ENCODE results near the gene CHST5. TPM values are rescaled to one million over a fixed set of nuclear protein-coding genes. Genes with fewer than 3 reads are reported as not detected.

The CHST5 gene
- total and polyA plus RNA-seq, 2 of the 8 experiments (the other 6 are each of a cell fraction or from before 2014, with no cell fraction given): 0.13 to 0.23 TPM

DNA sequence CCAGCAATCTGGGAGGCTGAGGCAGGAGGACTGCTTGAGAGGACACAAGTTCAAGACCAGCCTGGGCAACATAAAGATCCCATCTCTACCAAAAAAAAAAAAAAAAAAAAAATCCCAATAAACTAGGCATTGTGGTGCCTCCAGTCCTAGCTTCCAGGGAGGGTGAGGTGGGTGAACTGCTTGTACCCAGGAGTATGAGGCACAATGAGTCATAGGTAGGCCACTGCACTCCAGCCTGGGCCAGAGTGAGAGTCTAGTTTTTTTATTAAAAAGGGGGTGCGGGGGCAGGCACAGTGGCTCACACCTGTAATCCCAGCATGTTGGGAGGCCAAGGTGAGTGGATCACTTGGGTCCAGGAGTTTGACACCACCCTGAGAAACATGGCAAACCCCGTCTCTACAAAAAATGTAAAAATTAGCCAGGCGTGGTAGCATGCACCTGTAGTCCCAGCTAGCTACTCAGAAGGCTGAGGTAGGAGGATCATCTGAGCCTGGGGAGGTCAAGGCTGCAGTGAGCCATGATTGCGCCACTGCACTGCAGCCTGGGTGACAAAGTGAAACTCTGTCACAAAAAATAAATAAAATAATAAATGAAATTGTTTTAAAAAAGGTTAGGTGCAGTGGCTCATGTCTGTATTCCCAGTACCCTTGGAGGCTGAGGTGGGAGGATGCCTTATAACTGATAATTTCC is 32.8 kb downstream of the CHST5 start:
- FAIRE-seq (no peak), DNase-seq (ENCODE audit: low read depth in 1 of 2, low spot score in 2 of 2) (no peak)
- Histone ChIP-seq H2BK5ac (ENCODE audit: low read depth, low read length) (no peak overlapping the region), H3K23ac (ENCODE audit: insufficient read length) (no peak overlapping the region), H3K79me1 (ENCODE audit: low read depth, low read length) (no peaks in the 10 kb centered on the region), H3K4me2 (ENCODE audit: insufficient read depth in 1 of 2, low read depth in 2 of 2, low read length in 2 of 2) (no peak overlapping the region), H3K27ac (ENCODE audit: low read depth, low read length) (no peak overlapping the region), H4K5ac (ENCODE audit: insufficient read length, low read depth, low read length) (no peak overlapping the region), H2AK5ac (ENCODE audit: low read depth, low read length) (no peak overlapping the region), H2BK12ac (ENCODE audit: low read depth, low read length) (no peak overlapping the region), H3K36me3 (ENCODE audit: control insufficient read depth in 2 of 4, insufficient read depth in 4 of 4, low read length in 3 of 4) (no peaks in the 10 kb centered on the region), H2AFZ (ENCODE audit: low read length) (no peak overlapping the region), H3K9me3 (ENCODE audit: insufficient read depth in 2 of 2, low read depth in 1 of 2, low read length in 1 of 2) (no peaks in the 10 kb centered on the region), H3K56ac (replicated peaks; ENCODE audit: insufficient read length, low read depth, low read length) (no peak overlapping the region), H3K23me2 (ENCODE audit: low read depth, low read length) (no peaks in the 10 kb centered on the region), H3K14ac (ENCODE audit: insufficient read length) (no peak overlapping the region), H3K79me2 (ENCODE audit: control insufficient read depth in 1 of 2, insufficient read depth in 2 of 2, low read length in 2 of 2) (no peaks in the 10 kb centered on the region), H3K4ac (replicated peaks; ENCODE audit: insufficient read length, low read depth, low read length) (no peak overlapping the region), H2BK120ac (replicated peaks; ENCODE audit: low read depth, low read length) (no peak overlapping the region), H3K9ac (replicated peaks in 1 of 4; ENCODE audit: extremely low read depth in 1 of 4, low read depth in 3 of 4, low read length in 3 of 4) (no peak overlapping the region), H4K20me1 (replicated peaks in 1 of 2; ENCODE audit: control insufficient read depth in 1 of 2, insufficient read depth in 2 of 2, low read length in 2 of 2) (no peaks in the 10 kb centered on the region), H2BK20ac (ENCODE audit: low read length) (no peak overlapping the region), H2BK15ac (ENCODE audit: low read length) (no peak overlapping the region), H3K18ac (ENCODE audit: extremely low read depth, low read length) (no peak overlapping the region), H3K4me3 (ENCODE audit: extremely low read depth in 1 of 4, insufficient read depth in 2 of 4, low read depth in 3 of 4, low read length in 4 of 4) (no peak overlapping the region), H4K8ac (ENCODE audit: extremely low read depth, insufficient read depth, low read length) (no peak overlapping the region), H3K4me1 (replicated peaks in 1 of 4; ENCODE audit: control insufficient read depth in 3 of 4, insufficient read depth in 4 of 4, low read length in 3 of 4) (no peaks in the 10 kb centered on the region), H3K27me3 (replicated peaks in 1 of 4; ENCODE audit: control insufficient read depth in 3 of 4, extremely low read depth in 1 of 4, insufficient read depth in 3 of 4, low read length in 3 of 4) (no peaks in the 10 kb centered on the region), H4K91ac (replicated peaks; ENCODE audit: insufficient read length, low read length) (no peak overlapping the region)
- ChIA-PET CTCF (ENCODE audit: partially characterized antibody) (interaction anchor here (1.0 to 1.6 kb wide), 5 partner anchors 8 to 16 kb away, joined by 3 to 5 read pairs (median 4); no protein-coding TSS in a partner anchor), POLR2A (ENCODE audit: partially characterized antibody) (interaction anchor here (1.1 kb wide), 1 partner anchor 31 kb away, joined by 3 read pairs; no protein-coding TSS in a partner anchor)
- WGBS, 2 experiments (ENCODE audit: extremely low coverage in 1 of 2, insufficient coverage in 1 of 2, insufficient read length in 1 of 2, insufficient replicate concordance in 2 of 2, low coverage in 1 of 2, low lambda C conversion rate in 2 of 2, missing lambda C conversion rate in 1 of 2): 93% methylated on average over 4 of the region's 4 CpGs; no CpG with 5 or more reads in 1 of the 2 experiments
- TF ChIP-seq YY1 (IDR thresholded peaks at IDR 0.05; ENCODE audit: low read depth, low read length): no peak
- TF ChIP-seq, protein P1, sequence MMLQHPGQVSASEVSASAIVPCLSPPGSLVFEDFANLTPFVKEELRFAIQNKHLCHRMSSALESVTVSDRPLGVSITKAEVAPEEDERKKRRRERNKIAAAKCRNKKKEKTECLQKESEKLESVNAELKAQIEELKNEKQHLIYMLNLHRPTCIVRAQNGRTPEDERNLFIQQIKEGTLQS (IDR thresholded peaks at IDR 0.05; ENCODE audit: insufficient read depth, low read depth, low read length): no peak
- TF ChIP-seq CHD1 (IDR thresholded peaks at IDR 0.05; ENCODE audit: low read depth, low read length): no peak
- TF ChIP-seq RBBP5 (IDR thresholded peaks at IDR 0.05; ENCODE audit: borderline replicate concordance, low read depth, low read length): no peak
- TF ChIP-seq, protein P2, sequence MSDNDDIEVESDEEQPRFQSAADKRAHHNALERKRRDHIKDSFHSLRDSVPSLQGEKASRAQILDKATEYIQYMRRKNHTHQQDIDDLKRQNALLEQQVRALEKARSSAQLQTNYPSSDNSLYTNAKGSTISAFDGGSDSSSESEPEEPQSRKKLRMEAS (IDR thresholded peaks at IDR 0.05): no peak
- no peak for TF ChIP-seq SIN3A (conservative IDR thresholded peaks at IDR 0.05 in 1 of 2, IDR thresholded peaks at IDR 0.05 in 1 of 2; ENCODE audit: low read depth in 1 of 2, low read length in 2 of 2)
- TF ChIP-seq BCL11A (IDR thresholded peaks at IDR 0.05; ENCODE audit: low read depth in 2 of 2, low read length in 2 of 2): no peak
- TF ChIP-seq NRF1 (IDR thresholded peaks at IDR 0.05; ENCODE audit: low read depth, low read length): no peak
- TF ChIP-seq EGR1 (IDR thresholded peaks at IDR 0.05; ENCODE audit: borderline replicate concordance, low read depth, low read length): no peak
- TF ChIP-seq CHD2 (IDR thresholded peaks at IDR 0.05; ENCODE audit: low read length): no peak
- no peak for TF ChIP-seq SAP30 (IDR thresholded peaks at IDR 0.05; ENCODE audit: insufficient read depth, insufficient replicate concordance, low read length)
- TF ChIP-seq RNF2 (IDR thresholded peaks at IDR 0.05; ENCODE audit: borderline replicate concordance, low read depth, low read length, missing control alignments, poor library complexity, severe bottlenecking): no peak

All from H1 (cell line).